Measurements from ENCODE around the gene STT3A.

DNA sequence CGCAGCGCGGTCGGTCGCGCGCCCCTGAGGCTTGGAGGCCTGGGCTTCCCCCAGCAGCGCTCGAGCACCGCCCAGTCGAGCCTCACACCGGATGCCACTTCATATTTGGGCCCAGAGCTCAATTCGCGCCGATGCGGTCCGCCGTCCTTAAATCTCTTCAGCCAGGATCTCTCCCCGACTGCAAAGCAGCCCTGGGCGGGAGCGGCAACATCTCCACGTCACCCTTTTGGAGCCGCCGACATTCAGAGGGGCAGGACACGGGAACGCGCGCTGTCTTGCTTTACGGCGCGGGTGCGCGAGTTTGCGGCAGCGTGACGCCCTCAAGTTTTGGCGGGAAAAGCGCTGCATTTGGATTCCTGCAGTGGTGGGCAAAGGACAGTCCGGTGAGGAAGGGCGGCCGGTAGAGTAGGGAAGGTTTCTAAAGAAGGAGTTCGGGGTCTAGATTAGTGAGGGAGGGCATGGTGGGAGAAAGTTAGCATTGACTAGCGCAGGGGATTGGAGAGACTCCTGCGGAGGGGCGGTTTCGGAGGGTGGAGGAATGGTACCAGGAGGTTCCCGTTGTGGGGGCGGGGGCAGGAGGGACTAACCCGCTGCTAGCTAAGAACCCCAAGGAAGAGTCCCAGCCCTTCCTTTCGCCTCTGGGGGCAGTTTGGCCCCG is 33.1 kb downstream of the STT3A start:
- TF ChIP-seq EZH2 (optimal IDR thresholded peaks at IDR 0.05; ENCODE audit: low read depth, low read length) = no peak
- TF ChIP-seq, protein P1, sequence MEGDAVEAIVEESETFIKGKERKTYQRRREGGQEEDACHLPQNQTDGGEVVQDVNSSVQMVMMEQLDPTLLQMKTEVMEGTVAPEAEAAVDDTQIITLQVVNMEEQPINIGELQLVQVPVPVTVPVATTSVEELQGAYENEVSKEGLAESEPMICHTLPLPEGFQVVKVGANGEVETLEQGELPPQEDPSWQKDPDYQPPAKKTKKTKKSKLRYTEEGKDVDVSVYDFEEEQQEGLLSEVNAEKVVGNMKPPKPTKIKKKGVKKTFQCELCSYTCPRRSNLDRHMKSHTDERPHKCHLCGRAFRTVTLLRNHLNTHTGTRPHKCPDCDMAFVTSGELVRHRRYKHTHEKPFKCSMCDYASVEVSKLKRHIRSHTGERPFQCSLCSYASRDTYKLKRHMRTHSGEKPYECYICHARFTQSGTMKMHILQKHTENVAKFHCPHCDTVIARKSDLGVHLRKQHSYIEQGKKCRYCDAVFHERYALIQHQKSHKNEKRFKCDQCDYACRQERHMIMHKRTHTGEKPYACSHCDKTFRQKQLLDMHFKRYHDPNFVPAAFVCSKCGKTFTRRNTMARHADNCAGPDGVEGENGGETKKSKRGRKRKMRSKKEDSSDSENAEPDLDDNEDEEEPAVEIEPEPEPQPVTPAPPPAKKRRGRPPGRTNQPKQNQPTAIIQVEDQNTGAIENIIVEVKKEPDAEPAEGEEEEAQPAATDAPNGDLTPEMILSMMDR (IDR thresholded peaks at IDR 0.05; ENCODE audit: low read length) = no peak
- no peak for TF ChIP-seq EZH2phosphoT487 (IDR thresholded peaks at IDR 0.05; ENCODE audit: low read length)
